ENCODE results near the gene WNT7A. TPM values are rescaled to one million over a fixed set of nuclear protein-coding genes. Genes with fewer than 3 reads are reported as not detected.

The WNT7A gene
- total RNA-seq, 1 experiment from 2014 or later, result not detected

GRCh38 chr3:13843351-13843750, 36.5 kb downstream of the WNT7A start:
- Histone ChIP-seq H2BK12ac (ENCODE audit: insufficient read length, low read depth, low read length) (no peak overlapping the region), H2BK20ac (ENCODE audit: low read depth, low read length, poor library complexity, severe bottlenecking) (no peak overlapping the region), H3K23ac (ENCODE audit: insufficient read length, low read depth, low read length) (no peak overlapping the region), H3K9me3 (ENCODE audit: control insufficient read depth, low read depth, low read length) (no peaks in the 10 kb centered on the region), H3K9ac (ENCODE audit: extremely low read depth, insufficient read length, low read length) (no peak overlapping the region), H2AK5ac (ENCODE audit: insufficient read length, low read length) (no peak overlapping the region), H3K79me1 (ENCODE audit: insufficient read depth, low read depth, low read length, poor library complexity, severe bottlenecking) (no peaks in the 10 kb centered on the region), H3K56ac (ENCODE audit: insufficient read length, low read depth, low read length) (no peak overlapping the region), H3K18ac (ENCODE audit: insufficient read length, low read depth, low read length) (no peak overlapping the region), H3K27me3 (ENCODE audit: insufficient read depth, low read length) (no peaks in the 10 kb centered on the region), H2BK5ac (ENCODE audit: insufficient read length, low read length) (no peak overlapping the region), H2AFZ (ENCODE audit: low read length) (no peak overlapping the region), H4K8ac (replicated peaks; ENCODE audit: insufficient read length, low read depth, low read length) (no peak overlapping the region), H3K4ac (ENCODE audit: low read depth, low read length) (no peak overlapping the region), H3K4me2 (ENCODE audit: insufficient read depth, insufficient read length, low read length) (no peak overlapping the region), H4K91ac (ENCODE audit: insufficient read length, low read depth, low read length) (no peak overlapping the region), H4K20me1 (ENCODE audit: control insufficient read depth, insufficient read depth, insufficient read length) (no peaks in the 10 kb centered on the region), H3K27ac (ENCODE audit: insufficient read length, low read depth, low read length) (no peak overlapping the region), H2BK120ac (ENCODE audit: low read depth, low read length, poor library complexity, severe bottlenecking) (no peak overlapping the region), H4K5ac (ENCODE audit: insufficient read length, low read depth, low read length) (no peak overlapping the region), H3T11ph (ENCODE audit: low read length) (no peak overlapping the region), H3K4me1 (ENCODE audit: insufficient read depth, low read length) (no peaks in the 10 kb centered on the region), H3K23me2 (ENCODE audit: insufficient read length, low read depth, low read length, poor library complexity, severe bottlenecking) (no peaks in the 10 kb centered on the region), H3K14ac (ENCODE audit: insufficient read depth, low read length) (no peak overlapping the region), H2BK15ac (ENCODE audit: low read depth, low read length) (no peak overlapping the region), H3K79me2 (ENCODE audit: insufficient read depth, low read length) (no peaks in the 10 kb centered on the region)
- H3K4me1 Mint-ChIP-seq, result peaks cover 10 to 12% of the 10 kb centered on the region in 2 experiments
- no peak for DNase-seq
- H3K27ac Mint-ChIP-seq, result no peak overlapping the region
- H3K27me3 Mint-ChIP-seq (ENCODE audit: low read depth), result peaks cover 3% of the 10 kb centered on the region
- no peak overlapping the region for H3K4me3 Mint-ChIP-seq
- TF ChIP-seq CTCF (conservative IDR thresholded peaks at IDR 0.05), result no peak
- H3K9me3 Mint-ChIP-seq, result no peaks in the 10 kb centered on the region
- H3K36me3 Mint-ChIP-seq (ENCODE audit: insufficient read depth in 1 of 3, low read depth in 3 of 3), result no peaks in the 10 kb centered on the region
- WGBS (ENCODE audit: extremely low coverage, insufficient read length, low lambda C conversion rate), result no CpG with 5 or more reads among the region's 5 CpGs

All from H9 (cell line).